Measurements from ENCODE around the gene NDUFS4.
"Not testable (repeated sequence)": the region's sequence is repeated elsewhere in the genome, so short reads cannot be mapped to it uniquely, and the experiment has no call there.

The NDUFS4 gene

DNA sequence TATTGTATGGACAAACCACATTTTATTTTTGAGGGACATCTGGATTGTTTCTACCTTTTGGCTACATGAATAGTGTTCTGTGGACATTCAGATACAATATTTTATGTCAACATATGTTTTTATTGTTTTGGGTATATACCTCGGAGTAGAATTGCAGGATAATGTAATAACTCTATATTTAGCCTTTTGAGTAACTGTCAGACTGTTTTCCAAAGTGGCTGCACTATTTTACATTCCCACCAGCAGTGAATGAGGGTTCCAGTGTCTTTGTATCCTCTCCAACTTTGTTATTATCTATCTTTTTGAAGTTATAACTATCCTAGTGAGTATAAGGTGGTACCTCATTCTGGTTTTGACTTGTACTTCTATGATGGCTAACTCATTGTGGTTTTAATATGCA lies 11.0 kb downstream of the NDUFS4 start:
- in situ Hi-C loops (cut with HindIII; ENCODE audit: low sequenced_read_pairs) = no loop called here

DNA sequence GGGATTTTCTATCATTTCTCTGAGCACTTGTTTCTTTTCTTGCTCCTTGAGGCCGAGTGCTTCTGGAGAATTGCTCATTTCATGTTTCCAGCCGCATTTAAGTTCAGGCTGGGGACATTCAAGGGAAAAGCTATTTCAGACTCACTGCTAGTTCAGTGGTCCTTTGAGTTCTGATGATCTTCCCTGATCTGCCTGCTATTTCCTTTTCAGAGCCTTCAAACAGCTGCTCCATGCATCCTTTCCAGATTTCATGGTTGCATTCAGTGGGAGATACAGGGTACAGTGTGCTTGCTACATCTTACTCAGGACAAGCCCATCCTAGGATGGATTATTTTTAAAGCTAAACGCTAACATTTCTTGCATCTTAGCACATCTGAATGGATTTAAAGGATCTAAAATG lies 14.7 kb downstream of the NDUFS4 start:
- in situ Hi-C loops (cut with HindIII; ENCODE audit: low sequenced_read_pairs) = no loop called here

DNA sequence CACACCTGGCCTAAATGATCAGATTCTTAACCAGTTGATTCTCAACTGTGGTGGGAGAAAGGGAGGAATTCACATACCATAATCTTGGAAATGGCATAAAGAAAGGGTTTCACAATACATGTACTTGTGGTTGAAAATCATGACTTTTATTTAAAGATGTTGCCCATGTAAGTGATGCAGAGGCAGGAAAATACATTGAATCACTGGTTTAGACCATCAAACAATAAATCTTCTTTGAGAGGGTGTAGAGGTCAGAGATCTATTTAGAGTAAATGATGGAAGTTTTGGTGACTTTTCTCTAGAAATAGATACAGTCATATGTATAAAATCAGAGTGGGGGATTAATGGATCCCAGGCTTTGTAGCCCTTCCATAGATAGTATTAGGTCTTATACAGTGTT lies 15.4 kb downstream of the NDUFS4 start:
- in situ Hi-C loops (cut with HindIII; ENCODE audit: low sequenced_read_pairs) = no loop called here

DNA sequence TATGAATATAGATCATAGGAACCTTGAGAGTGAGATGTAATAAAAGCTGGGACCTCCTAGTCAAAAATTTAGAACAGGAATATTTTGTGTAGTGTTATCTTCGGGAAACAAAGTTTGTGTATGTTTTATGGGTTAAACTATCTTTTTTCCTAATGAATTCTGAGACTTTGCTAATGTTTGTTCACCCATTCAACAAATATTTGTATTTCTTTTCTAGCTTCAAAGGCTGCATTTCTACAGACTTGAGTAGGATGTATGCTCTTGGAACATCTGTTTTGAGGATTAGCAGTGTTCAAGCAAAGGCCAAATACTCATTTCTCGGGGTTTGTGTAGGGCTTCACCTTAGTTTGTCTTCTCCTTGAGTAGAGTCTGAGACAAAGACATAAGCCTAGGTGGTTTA lies 16.2 kb downstream of the NDUFS4 start:
- in situ Hi-C loops (cut with HindIII; ENCODE audit: low sequenced_read_pairs) = no loop called here

DNA sequence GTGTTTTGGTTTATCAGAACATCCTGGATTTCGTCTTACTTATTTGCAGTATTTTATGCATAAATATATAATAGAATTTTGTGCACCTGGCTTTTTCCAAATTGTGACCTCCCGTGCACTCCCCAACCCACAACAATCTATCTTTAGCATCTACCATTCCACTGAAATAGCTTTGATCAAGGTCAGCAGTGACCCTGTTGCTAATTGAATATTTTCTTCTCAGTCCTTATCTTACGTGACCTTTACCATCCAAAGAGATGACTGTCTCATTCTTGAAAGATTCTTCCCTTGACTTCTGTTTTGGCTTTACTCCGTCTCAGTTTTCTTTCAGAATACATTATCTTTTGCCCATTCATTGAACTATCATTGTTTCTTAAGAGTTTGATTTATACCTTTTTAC lies 18.4 kb downstream of the NDUFS4 start:
- in situ Hi-C loops (cut with HindIII; ENCODE audit: low sequenced_read_pairs) = no loop called here

DNA sequence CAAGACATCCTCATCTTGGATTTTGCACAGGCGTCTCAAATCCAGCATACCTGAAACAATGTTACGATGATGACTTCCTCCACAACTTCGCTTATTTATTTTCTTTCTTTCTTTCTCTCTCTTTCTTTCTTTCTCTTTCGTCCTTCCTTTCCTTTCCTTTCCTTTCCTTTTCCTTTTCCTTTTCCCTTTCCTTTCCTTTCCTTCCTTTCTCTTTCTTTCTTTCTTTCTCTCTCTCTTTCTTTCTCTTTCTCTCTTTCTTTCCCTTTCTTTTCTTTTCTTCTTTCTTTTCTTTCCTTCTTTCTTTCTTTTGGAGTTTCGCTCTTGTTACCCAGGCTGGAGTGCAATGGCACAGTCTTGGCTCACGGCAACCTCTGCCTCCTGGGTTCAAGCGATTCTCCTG lies 20.1 kb downstream of the NDUFS4 start:
- in situ Hi-C loops (cut with HindIII; ENCODE audit: low sequenced_read_pairs) = no loop called here

DNA sequence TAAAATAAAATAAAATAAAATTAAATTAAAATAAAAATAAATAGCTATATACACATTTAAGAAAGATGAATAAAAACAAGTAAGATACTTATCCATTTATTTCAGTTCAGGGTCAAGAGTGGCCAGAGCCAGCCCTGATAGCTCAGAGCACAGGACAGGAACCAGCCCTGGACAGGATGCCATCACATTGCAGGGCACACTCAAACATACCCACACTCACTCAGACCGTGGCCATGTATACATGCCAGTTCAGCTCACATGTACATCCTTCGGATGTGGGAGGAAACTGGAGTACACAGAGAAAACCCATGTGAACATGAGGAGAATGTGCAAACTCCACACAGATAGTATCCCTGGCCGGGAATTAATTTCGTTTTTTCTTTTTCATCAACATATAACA lies 21.8 kb downstream of the NDUFS4 start:
- in situ Hi-C loops (cut with HindIII; ENCODE audit: low sequenced_read_pairs) = no loop called here

DNA sequence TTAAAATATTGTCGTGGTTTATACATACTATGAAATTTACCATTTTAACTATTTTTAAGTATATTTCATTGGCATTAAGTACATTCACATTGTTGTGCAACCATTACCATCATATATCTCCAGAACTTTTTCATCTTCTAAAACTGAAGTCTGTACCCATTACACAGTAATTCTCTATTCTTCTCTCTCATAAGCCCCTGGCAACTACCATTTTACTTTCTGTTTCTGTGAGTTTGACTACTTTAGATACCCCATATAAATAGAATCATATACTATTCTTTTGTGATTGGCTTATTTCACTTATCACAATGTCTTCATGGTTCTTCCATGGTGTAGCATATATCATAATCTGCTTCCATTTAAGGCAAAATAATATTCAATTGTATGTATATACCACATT lies 30.3 kb downstream of the NDUFS4 start:
- in situ Hi-C loops (cut with HindIII; ENCODE audit: low sequenced_read_pairs) = no loop called here

DNA sequence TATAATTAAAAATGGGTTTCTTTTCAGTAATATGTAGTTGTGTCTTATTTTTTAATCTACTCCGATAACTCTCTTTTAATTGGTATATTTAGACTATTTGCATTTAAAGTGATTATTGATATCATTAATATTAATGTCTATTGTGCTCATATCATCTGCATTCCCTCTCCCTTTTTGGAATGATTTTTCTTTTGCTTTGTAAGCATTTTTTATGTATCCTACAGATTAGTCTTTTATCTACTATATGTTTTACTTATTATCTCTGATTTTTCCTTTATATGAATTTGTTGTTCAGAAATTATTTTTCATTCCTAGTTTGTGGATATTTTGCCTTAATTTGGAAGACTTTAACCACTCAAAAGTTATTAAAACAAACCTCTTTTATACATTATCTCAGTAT lies 34.0 kb downstream of the NDUFS4 start:
- in situ Hi-C loops (cut with HindIII; ENCODE audit: low sequenced_read_pairs) = no loop called here

DNA sequence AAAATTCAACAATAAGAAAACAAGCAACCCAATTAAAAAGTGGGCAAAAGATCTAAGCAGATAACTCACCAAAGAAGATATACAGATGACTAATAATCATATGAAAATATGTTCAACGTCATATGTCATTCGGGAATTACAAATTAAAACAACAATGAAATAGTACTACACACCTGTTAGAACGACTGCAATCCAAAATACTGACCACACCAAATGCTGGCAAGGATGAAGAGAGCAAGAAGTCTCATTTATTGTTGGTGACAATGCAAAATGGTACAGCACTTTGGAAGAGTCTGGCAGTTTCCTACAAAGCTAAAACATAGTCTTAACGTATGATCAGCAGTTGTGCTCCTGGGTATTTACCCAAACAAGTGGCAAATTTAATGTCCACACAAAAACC lies 37.5 kb downstream of the NDUFS4 start:
- in situ Hi-C loops (cut with HindIII; ENCODE audit: low sequenced_read_pairs) = no loop called here

DNA sequence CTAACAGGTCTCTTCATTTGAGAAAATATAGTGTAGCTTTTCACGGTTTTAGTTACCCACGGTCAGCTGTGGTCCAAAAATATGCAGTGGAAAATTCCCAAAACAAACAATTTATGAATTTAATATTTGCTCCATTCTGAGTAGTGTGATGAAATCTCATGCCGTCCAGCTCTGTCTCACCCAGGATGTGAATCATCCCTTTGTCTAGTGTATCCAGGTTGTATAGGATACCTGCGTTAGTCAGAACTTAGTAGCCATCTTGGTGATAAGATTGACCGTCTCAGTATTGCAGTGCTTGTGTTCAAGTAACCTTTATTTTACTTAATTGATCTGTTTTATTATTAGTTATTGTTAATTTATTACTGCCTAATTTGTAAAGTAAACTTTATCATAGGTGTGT lies 41.1 kb downstream of the NDUFS4 start:
- in situ Hi-C loops (cut with HindIII; ENCODE audit: low sequenced_read_pairs) = no loop called here

DNA sequence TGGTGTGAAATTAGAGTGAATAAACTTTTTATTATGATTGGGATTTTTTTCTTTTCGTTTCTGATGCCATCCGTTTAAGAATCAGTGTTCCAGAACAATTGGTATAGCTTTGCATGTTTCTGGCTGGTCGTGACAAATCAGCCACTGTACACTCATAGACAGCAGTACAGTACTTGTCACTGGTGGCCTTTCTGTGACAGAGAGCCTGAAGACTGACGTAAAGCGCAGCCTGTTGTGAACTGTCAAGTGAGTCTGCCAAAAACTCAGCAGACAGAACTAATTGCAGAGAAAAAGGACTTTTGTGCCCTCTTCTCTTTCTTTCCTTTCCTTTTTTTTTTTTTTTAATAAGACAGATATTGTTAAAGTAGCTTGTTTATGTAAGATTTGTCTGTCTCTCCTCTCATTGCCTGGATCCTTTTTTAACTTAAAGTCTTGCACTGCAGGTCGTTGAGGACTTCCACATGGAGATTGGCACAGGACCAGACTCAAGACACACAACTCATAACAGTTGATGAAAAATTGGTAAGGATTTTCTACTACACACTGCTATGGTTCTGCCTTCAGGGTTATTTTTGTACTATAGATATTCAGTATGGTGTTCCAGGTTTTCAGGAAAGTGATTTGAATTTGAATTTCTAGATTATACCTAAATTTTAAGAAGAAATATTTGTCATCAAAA lies 42.7 kb downstream of the NDUFS4 start:
- in situ Hi-C loops (cut with HindIII; ENCODE audit: low sequenced_read_pairs) = no loop called here

DNA sequence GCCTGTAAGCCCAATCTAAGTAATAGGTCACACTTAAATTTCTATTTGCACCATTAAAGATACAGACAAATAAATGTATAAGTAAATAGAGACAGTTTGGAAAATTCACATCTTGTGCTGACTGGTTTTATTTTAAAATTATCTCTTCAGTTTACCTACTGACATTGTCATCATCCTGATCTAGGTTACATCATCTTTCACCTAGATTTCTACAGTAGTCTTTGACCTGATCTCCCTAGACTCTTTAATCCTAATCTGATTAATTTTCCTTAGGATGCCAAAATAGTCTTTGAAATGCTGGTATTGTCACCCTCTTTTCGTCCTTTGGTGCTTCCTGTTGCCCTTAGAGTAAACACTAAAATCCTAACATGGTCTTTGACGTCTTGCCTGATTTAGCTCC lies 43.9 kb downstream of the NDUFS4 start:
- in situ Hi-C loops (cut with HindIII; ENCODE audit: low sequenced_read_pairs) = no loop called here

DNA sequence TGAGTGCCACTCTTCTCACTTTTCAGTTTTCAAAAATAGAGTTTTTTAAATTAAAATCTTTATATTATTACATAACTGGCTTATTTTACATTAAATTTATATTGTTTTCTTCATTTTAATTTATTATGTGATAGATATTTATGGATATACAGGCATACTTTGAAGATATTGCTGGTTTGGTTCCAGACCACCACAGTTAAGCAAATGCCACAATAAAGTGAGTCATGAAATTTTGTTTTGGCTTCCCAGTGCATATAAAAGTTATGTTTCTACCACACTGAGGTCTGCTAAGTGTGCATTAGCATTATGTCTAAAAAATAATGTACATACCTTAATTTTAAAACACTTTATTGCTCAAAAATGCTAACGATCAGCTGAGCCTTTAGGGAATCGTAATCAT lies 47.4 kb downstream of the NDUFS4 start:
- in situ Hi-C loops (cut with HindIII; ENCODE audit: low sequenced_read_pairs) = no loop called here

DNA sequence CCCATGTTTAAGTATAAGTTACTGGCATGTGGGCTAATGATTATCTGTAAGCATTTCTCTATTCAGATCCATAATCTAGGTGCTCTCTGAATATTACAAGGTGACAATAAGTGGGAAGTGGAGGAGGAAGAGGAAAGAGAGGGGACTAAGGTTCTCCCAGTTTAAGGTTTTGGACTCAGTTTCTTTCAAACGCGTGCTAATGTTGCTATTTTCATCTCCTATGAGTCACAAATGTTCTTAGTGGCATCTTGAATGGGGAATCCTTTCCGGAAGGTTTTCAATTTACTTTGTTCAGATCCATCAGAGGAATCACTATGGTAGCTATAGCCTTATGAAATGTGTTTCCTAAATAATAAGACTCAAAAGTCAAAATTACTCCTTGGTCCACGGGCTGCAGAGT lies 48.5 kb downstream of the NDUFS4 start:
- in situ Hi-C loops (cut with HindIII; ENCODE audit: low sequenced_read_pairs) = not testable (repeated sequence)

DNA sequence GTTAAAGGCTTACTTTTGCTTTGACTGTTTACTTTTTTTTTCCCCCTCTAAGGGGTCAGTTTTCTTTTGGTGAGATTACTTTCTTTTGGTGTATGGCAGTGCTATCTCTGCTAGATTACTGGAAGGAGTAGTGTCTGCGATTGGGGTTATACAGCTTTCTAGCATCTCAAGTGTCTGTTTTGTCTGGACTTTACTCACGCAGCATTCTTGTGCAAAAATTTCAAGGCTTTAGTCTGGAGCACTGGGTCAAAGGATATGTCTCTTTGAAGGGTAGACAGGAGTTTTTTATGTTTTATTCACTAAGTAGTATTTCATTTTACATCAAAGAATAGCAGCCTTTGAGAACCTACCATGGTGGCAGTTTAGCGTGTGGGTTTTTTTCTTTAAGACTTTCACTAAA lies 52.6 kb downstream of the NDUFS4 start:
- in situ Hi-C loops (cut with HindIII; ENCODE audit: low sequenced_read_pairs) = no loop called here

DNA sequence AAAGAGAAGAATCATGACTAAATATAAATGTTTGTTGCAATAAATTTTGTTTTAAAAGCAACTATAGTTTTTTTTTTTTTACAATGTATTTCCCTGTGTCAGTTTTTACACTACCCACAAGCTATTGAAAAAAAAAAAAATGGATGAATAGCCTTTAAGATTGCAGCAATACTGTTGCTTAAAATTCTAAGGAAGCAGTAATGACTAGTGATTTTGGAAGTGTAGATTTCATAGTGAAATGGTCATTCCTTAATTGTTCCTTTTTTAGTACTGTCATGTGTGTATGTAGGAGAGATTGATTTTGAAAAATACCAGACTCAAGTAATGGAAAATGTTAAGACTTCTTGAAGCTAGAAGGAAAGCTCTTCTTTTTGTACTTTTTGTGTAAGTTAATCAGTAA lies 53.1 kb downstream of the NDUFS4 start:
- in situ Hi-C loops (cut with HindIII; ENCODE audit: low sequenced_read_pairs) = no loop called here

DNA sequence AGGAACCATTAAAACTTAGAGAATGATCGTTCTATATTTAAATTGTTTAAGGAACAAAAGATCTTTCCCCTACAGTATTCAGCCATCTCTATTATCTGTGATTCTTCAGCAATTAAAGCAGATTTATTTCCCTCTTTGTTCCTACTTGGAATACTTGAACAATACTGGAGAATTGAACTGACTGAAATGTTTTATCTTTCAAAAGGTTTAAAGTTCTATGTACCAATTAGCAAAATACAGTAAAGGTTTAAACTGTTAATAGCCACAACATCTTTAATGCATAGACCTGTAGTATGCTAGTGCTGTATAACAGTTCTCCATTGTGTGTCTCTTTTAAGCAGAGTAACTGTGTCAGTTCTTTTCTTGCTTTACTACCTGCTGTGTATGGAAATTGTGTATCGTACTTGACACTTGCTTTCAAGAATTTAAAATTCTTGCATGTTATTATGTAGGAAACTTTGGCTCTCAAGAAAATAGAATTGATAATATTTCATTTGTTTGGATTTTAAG lies 54.0 kb downstream of the NDUFS4 start:
- in situ Hi-C loops (cut with HindIII; ENCODE audit: low sequenced_read_pairs) = no loop called here

DNA sequence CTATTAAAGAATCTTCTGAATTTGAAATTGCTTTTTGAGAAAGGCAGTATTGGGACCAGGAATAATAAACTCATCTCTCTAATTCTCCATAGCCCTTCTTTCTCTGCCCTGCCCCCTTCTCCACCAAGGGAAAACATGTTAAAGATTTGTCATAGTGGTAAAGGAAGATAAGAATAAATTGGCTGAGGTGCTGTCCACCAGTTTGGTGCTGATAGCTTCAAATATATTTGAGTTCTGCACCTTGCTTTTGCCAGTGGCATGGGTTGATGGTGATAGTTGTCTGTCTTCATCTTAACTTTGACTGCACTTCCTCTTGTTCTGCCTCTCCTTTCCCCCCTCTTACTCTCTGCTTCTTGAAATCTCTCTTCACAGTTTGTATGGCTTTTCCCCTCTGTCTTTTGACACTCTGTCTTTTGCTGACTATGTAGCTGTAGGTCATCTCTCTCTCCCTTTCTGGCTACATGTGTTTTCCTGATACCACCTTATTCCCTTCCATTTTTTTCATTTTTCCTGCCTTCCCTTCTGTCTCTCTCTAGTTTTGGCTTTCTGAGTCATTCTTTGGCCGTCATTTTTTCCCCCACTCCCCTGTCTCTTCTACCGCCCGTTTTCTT lies 56.6 kb downstream of the NDUFS4 start:
- in situ Hi-C loops (cut with HindIII; ENCODE audit: low sequenced_read_pairs) = no loop called here

DNA sequence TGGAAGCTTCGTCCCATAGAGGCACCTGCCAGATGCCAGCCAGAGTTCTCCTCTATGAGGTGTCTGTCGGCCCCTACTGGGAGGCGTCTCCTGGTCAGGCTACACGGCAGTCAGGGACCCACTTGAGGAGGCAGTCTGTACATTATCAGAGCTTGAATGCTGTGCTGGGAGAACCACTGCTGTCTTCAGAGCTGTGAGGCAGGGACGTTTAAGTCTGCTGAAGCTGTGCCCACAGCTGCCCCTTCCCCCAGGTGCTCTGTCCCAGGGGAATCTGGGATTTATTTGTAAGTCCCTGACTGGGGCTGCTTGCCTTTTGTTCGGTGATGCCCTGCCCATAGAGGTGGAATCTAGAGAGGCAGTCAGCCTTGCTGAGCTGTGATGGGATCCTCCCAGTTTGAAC lies 70.8 kb downstream of the NDUFS4 start:
- in situ Hi-C loops (cut with HindIII; ENCODE audit: low sequenced_read_pairs) = no loop called here

DNA sequence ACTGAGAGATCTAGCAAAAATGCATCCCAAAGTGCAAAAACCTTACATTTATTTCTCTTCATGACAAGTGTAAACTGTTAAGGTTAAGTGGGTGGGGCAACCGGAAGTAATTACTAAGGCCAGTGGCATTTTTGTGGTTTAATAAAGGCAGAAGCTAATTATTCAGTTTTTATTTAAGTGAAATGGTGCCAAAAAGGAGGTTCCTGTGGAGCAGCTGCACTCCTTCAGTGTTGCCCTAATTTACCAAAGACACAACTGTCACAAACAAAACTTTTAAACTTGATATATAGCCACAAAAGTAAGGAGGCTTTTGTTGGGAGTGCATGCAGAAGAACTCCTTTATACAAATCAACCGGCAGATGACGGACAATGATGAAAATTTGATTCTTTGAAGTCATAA lies 81.6 kb downstream of the NDUFS4 start:
- in situ Hi-C loops (cut with HindIII; ENCODE audit: low sequenced_read_pairs) = no loop called here

DNA sequence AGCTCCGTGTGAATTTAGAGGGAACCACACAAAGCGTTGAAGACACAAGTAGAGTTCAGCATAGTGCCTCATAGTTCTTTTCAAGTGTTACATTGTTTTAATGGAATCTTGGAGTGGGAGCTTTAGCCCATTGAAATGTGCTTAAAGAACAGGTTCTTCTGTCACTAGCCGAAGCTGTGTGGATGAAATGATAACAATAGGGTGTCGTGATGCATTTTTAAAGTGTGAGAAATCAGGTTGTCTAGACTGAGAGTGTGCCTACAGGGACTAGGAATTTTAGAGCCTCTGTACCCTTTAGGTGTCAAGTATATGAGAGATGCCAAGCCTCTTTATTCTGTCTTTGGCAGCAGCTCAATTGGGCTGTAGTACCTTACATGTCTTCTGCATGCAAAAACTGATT lies 83.0 kb downstream of the NDUFS4 start:
- in situ Hi-C loops (cut with HindIII; ENCODE audit: low sequenced_read_pairs) = no loop called here

DNA sequence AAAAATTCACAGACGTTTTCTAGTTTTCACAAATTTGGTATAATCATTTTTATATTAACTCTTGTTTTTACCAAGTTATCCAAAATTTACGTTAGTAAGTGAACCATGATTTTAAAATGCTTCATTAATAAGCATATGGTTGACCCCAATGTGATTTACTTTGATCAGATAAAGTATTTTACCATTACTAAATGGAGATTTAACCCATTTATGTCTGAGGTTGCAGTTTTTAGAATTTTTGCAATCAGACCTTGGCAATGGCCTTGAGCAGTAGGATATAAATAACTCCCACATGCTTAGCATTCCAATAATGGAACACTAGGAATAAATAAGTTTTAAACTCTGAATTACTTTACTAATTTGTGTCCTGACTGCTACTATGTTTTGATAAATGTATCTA lies 84.6 kb downstream of the NDUFS4 start:
- in situ Hi-C loops (cut with HindIII; ENCODE audit: low sequenced_read_pairs) = no loop called here

All from endothelial cell of hepatic sinusoid (primary cell).